Measurements from ENCODE around the gene FBXL3. TPM values are rescaled to one million over a fixed set of nuclear protein-coding genes. Genes with fewer than 3 reads are reported as not detected.
A peak's percentile ranks its signal among the peaks of the same experiment; 100 is the strongest.

Gene FBXL3
- total RNA-seq, 1 donor from 2014 or later: 59.4 TPM

- H3K27me3 ChIP-seq: no peaks in the 10 kb centered on the region
- H3K9me3 ChIP-seq: no peaks in the 10 kb centered on the region
- intact Hi-C loops (cut with DNase I): loop anchor here (5.0 kb wide), 1 partner anchor 37 kb away; the partner anchor contains the start of gene CLN5
- no peak overlapping the region for H3K27ac ChIP-seq
- DNase-seq (ENCODE audit: extremely low spot score in 2 of 2): no peak
- peaks cover 27% of the 10 kb centered on the region for H3K4me1 ChIP-seq
- no peak for TF ChIP-seq POLR2A (IDR thresholded peaks at IDR 0.05)
- no peak for TF ChIP-seq CTCF (IDR thresholded peaks at IDR 0.05)
- no peak for TF ChIP-seq POLR2AphosphoS5 (IDR thresholded peaks at IDR 0.05; ENCODE audit: insufficient read depth in 1 of 2, low read depth in 1 of 2)
- no peak overlapping the region for H3K4me3 ChIP-seq
- H3K36me3 ChIP-seq: no peaks in the 10 kb centered on the region
Observed at GRCh38 chr13:77029436-77029835, 2.5 kb upstream of the FBXL3 start.

GRCh38 chr13:77028202-77028601 is 1.2 kb upstream of the FBXL3 start:
- intact Hi-C loops (cut with DNase I): loop anchor here (5.0 kb wide), 1 partner anchor 36 kb away; the partner anchor contains the start of gene CLN5
- TF ChIP-seq CTCF (IDR thresholded peaks at IDR 0.05) (no peak), POLR2AphosphoS5 (IDR thresholded peaks at IDR 0.05; ENCODE audit: insufficient read depth in 1 of 2, low read depth in 1 of 2) (no peak), POLR2A (IDR thresholded peaks at IDR 0.05) (no peak)
- H3K4me3 ChIP-seq: peak overlapping the region; percentile 89 to 99

GRCh38 chr13:77026255-77026860 is 601 bp downstream of the FBXL3 start:
- intact Hi-C loops (cut with DNase I): loop anchor here (5.0 kb wide), 1 partner anchor 34 kb away; the partner anchor contains the start of gene CLN5
- Histone ChIP-seq H3K27ac (peak overlapping the region; percentile 100), H3K4me1 (peaks cover 57% of the 10 kb centered on the region), H3K4me3 (peak overlapping the region; percentile 89 to 99), H3K27me3 (no peaks in the 10 kb centered on the region), H3K36me3 (peaks cover 0 to 3% of the 10 kb centered on the region in 2 donors), H3K9me3 (no peaks in the 10 kb centered on the region)
- DNase-seq (ENCODE audit: extremely low spot score in 2 of 2): peak in 1 of 2 donors; percentile 92
- TF ChIP-seq POLR2A (IDR thresholded peaks at IDR 0.05) (no peak), POLR2AphosphoS5 (IDR thresholded peaks at IDR 0.05; ENCODE audit: insufficient read depth in 1 of 2, low read depth in 1 of 2) (peak in 1 of 2 donors; percentile 50), CTCF (IDR thresholded peaks at IDR 0.05) (no peak)

More at GRCh38 chr13:77028202-77028601, 1.2 kb upstream of the FBXL3 start:
- no peaks in the 10 kb centered on the region for H3K27me3 ChIP-seq
- DNase-seq (ENCODE audit: extremely low spot score in 2 of 2): no peak
- H3K27ac ChIP-seq: peak overlapping the region; percentile 100
- no peaks in the 10 kb centered on the region for H3K36me3 ChIP-seq
- H3K4me1 ChIP-seq: peaks cover 39% of the 10 kb centered on the region
- no peaks in the 10 kb centered on the region for H3K9me3 ChIP-seq

- Histone ChIP-seq H3K9me3 (no peaks in the 10 kb centered on the region), H3K27me3 (no peaks in the 10 kb centered on the region), H3K27ac (no peak overlapping the region), H3K36me3 (peaks cover 0 to 10% of the 10 kb centered on the region in 2 donors), H3K4me1 (peaks cover 66% of the 10 kb centered on the region), H3K4me3 (peak overlapping the region in 1 of 2 donors; percentile 15)
- intact Hi-C loops (cut with DNase I): no loop called here
- TF ChIP-seq POLR2A (IDR thresholded peaks at IDR 0.05) (no peak), POLR2AphosphoS5 (IDR thresholded peaks at IDR 0.05; ENCODE audit: insufficient read depth in 1 of 2, low read depth in 1 of 2) (no peak), CTCF (IDR thresholded peaks at IDR 0.05) (no peak)
- no peak for DNase-seq (ENCODE audit: extremely low spot score in 2 of 2)
Observed at GRCh38 chr13:77022341-77022740, 4.6 kb downstream of the FBXL3 start.

GRCh38 chr13:77019756-77020155 is 7.2 kb downstream of the FBXL3 start:
- no peak for DNase-seq (ENCODE audit: extremely low spot score in 2 of 2)
- Histone ChIP-seq H3K27ac (no peak overlapping the region), H3K9me3 (no peaks in the 10 kb centered on the region), H3K36me3 (peaks cover 0 to 32% of the 10 kb centered on the region in 2 donors), H3K4me3 (no peak overlapping the region), H3K4me1 (peaks cover 81% of the 10 kb centered on the region), H3K27me3 (no peaks in the 10 kb centered on the region)
- intact Hi-C loops (cut with DNase I): no loop called here
- no peak for TF ChIP-seq POLR2A (IDR thresholded peaks at IDR 0.05)
- no peak for TF ChIP-seq POLR2AphosphoS5 (IDR thresholded peaks at IDR 0.05; ENCODE audit: insufficient read depth in 1 of 2, low read depth in 1 of 2)
- TF ChIP-seq CTCF (IDR thresholded peaks at IDR 0.05): no peak
